Stimulated activated CD4-positive, alpha-beta T cell treated with anti-CD3 and anti-CD28 coated beads, Interleukin-4, amount 100 ng/mL, for 24 hours (primary cell): Measurements from ENCODE around the gene SCN3B.

Experiments used
- DNase-seq: peaks from one replicate; pipeline ENCODE4 v3.0.0-alpha.2; 2020

The SCN3B gene

GRCh38 chr11:123653827-123654565, 428 bp downstream of the SCN3B start:
- peak; percentile 19 for DNase-seq

DNA sequence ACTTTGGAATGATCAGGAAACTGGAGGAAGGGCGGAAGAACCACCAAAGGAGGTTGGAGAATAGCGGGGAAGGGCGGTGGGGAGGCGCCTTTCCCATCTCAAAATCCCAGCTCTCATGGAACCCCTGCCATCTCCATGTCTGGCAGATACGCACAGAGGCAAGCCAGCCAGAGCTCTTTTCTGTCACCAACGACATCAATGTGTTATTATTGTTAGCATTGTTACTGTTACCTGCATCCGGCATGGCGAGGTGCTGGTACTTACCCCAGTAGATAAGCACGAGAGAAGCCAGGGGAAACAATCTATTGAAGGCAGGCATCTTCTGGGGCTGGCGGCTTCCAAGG, 969 bp downstream of the SCN3B start:
- DNase-seq = no peak

GRCh38 chr11:123652599-123652998, 1.8 kb downstream of the SCN3B start:
- DNase-seq = no peak

DNA sequence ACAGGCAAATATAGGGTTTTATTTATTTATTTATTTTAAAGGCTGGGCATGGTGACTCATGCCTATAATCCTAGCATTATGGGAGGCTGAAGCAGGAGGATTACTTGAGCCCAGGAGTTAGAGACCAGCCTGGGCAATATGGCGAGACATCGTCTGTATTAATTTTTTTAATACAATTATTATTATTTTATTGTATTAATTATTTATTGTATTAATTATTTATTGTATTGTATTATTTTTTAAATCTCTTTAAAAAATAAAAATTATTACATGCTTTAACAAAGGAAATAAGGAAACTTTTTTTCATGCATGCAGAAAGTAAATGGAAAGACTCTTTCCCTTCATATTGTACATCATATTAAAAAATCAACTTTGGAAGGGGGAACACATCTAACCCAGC, 3.5 kb downstream of the SCN3B start:
- DNase-seq = no peak

- DNase-seq = no peak
Measured at GRCh38 chr11:123645286-123645975, 9.0 kb downstream of the SCN3B start.

GRCh38 chr11:123642435-123642834, 12.0 kb downstream of the SCN3B start:
- DNase-seq = no peak

- DNase-seq = no peak
Measured at GRCh38 chr11:123641495-123641840, 13.0 kb downstream of the SCN3B start.

DNA sequence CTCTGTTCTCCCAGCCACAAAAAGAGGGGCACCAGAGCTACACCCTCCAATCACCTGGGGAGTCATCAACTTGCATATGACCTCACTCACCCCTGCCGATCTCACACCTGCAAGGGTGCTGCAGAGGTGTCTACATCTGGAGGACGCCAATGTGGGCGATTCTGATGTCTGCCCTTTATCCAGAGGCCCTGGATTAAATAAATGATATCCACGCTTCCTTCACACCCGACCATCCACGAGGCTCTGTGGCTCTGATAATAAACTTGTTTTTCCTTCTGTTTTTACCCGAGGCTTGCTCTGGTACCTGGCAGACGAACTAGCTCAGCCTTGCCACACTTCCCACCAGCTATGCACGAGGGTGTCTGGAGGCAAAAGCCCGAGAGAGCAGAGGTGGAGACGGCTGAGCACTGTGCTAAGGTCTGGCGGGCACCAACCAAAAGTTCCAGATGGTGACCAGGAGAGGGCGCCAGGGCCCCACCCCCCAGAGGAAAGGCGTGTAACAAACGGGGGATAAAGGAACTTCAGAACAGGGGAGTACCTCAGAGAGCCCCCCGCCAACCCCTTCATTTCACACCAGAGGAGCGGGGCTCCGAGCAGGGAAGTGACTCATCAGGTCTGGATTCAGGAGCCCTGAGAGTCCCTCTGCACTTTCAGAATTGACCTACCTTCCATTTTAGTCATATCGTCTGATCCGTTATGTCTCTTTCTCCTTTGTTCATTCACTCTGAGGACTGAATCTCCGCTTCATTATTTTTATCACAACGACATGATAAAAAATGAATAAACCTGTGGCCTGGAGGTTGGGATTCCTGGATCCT, 13.5 kb downstream of the SCN3B start:
- DNase-seq = peak; percentile 47

- no peak for DNase-seq
Measured at GRCh38 chr11:123640029-123640428, 14.4 kb downstream of the SCN3B start.

- no peak for DNase-seq
Measured at GRCh38 chr11:123630126-123630608, 24.3 kb downstream of the SCN3B start.

DNA sequence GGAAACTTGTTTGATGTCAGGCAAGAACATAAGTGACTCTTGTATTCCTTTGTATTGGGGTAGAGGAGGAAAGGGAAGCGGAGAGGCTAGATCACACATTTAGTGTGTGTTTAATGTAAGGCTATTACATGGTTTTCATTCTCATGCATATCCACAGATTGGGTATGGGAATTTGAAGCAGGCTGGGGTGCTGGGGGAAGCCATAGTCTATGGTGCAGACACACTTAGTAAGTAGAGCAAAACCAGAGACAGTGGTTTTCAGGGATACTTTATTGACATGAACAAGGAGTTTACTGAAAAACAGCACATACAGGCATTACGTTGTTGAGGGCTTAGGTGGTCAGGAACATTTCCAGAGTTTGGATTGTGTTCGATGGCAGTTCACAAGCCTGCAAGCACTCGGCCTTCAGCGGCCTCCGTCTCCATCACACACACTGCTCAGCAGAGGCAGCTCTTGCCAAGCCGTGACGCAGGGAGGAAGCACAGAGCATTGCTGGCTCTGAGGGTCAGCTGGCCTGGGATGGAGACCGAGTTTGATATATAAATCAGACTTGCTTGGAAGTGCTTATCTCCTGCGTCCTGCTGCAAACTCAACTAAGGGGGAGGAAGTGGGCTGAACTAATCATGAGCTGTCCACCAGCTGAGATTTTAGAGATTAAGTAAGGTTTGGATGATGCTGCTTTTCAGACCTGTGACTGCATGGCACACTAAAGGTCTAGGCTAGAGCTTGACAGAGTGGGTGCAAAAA, 25.3 kb downstream of the SCN3B start:
- DNase-seq = no peak

GRCh38 chr11:123624974-123625373, 29.4 kb downstream of the SCN3B start:
- DNase-seq = no peak

DNA sequence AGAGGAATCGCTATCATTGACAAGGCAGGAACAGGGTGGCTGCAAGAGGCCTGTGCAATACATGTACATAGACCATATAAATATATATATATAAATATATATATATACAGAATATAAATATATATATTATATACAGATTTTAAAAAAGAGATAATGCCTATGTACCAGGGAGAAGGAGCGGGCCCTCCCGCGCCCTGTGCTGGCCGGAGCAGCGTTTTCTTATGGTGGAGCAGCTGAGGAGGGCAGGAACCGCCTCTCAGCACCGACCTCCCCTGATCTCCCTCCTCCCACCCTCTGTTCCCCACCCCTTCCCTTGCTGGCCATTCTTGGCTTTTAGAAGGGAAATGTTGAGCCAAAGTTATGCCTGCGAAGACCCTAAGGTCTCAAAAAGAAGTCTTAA, 31.8 kb downstream of the SCN3B start:
- no peak for DNase-seq

- no peak for DNase-seq
Measured at GRCh38 chr11:123616505-123617198, 37.8 kb downstream of the SCN3B start.

GRCh38 chr11:123611698-123612097, 42.7 kb downstream of the SCN3B start:
- no peak for DNase-seq

GRCh38 chr11:123608945-123609344, 45.5 kb downstream of the SCN3B start:
- DNase-seq = no peak

DNA sequence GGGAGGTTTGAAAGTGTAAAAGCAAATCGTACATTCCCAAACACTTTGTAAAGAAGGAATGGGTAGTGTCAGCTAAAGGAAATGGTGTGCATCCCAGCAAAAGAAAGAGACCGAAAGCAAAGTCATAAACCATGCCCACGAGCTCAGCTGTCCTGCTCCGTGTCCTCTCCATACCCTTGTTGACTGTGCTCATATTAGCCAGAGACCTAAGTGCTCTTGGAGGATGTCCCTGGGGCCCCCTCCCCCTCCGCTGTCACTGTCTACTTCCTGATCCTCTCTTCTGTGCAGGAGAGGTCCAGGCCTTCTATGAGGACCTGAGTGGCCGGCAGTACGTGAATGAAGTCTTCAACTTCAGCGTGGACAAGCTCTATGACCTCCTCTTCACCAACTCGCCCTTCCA, 46.1 kb downstream of the SCN3B start:
- DNase-seq = no peak

- DNase-seq = no peak
Measured at GRCh38 chr11:123607781-123608180, 46.6 kb downstream of the SCN3B start.

DNA sequence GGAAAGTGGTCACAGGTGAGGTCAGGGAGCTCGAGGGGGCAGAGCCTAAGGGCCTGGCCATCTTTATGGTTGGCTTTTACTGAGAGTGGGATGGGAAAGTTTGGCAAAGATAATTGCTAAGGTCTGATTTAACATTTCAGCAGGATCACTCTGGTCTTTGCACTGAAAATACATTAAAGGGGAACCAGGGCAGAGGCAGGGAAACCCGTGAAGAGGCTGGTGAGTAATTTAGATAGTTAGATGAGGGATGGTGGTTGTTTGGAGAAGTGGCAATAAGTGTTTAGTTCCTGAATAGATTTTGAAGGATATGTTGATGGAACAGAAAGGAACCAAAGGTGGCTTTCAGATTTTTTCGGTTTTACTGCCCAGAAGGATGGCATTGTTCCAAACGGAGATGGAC, 50.8 kb downstream of the SCN3B start:
- DNase-seq = no peak

GRCh38 chr11:123601743-123602142, 52.7 kb downstream of the SCN3B start:
- no peak for DNase-seq

GRCh38 chr11:123601136-123601535, 53.3 kb downstream of the SCN3B start:
- DNase-seq = no peak

GRCh38 chr11:123597859-123598258, 56.6 kb downstream of the SCN3B start:
- DNase-seq = no peak
